ENCODE results near the gene GPRASP3. TPM values are rescaled to one million over a fixed set of nuclear protein-coding genes. Genes with fewer than 3 reads are reported as not detected.

The GPRASP3 gene
- total and polyA plus RNA-seq, 4 donors, result 0.87 to 12.9 (median 2.1) TPM

DNA sequence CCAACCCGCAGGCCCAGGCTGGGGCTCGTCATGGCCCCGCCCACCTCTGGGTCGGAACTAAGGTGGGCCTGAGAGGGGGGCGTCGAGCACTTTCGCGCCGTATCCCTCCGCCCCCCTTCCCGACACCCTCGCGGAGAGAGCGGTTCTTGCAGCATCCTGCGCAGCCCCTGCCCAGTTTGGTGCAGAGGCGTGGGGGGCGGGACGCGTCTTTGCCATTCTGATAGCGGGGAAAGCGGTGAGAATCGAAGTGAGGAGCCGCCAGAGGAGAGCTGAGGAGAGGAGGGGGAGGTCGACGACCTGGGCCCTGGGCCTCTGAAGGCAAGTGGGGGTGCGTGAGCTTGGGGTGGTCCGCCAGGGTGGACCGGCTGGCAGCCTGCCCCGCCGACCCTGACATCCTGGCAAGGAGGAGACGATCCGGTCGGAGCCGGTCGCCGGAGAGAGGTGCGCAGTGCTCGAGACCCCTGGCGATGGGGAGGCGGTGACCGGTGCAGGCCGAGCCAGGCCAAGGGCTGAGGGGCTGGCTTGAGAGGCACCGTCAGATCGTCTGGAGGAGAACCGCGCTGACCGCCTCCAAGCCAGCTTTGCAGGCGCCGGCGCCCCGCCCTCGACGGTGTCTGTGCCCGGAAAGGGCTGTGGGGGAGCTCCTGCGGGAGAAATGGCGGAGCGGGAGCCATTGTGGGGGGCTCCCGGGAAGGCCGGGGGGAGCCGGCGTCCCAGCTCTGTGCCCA lies 25.5 kb downstream of the GPRASP3 start:
- Histone ChIP-seq H3K4me3 (peak overlapping the region; percentile 47), H3K4me1 (ENCODE audit: control insufficient read depth in 5 of 5, insufficient read depth in 5 of 5, low read length in 5 of 5) (peaks cover 0 to 7% (median 0%) of the 10 kb centered on the region in 5 donors), H3K9me3 (ENCODE audit: control insufficient read depth in 4 of 4, insufficient read depth in 3 of 4, low read length in 3 of 4) (peaks cover 0 to 2% (median 0%) of the 10 kb centered on the region in 4 donors), H3K36me3 (ENCODE audit: control insufficient read depth in 4 of 4, insufficient read depth in 4 of 4, low read length in 4 of 4) (no peaks in the 10 kb centered on the region), H3K27ac (ENCODE audit: low read depth in 1 of 2, low read length in 1 of 2) (no peak overlapping the region), H3K9ac (ENCODE audit: insufficient read depth in 1 of 2, low read length in 2 of 2) (peak overlapping the region; percentile 42 to 78), H3K27me3 (ENCODE audit: control insufficient read depth in 3 of 3, insufficient read depth in 3 of 3, low read length in 2 of 3) (peaks cover 0 to 16% (median 4%) of the 10 kb centered on the region in 3 donors)
- ATAC-seq (ENCODE audit: insufficient read depth, low FRiP score), result no peak
- TF ChIP-seq, protein P1, sequence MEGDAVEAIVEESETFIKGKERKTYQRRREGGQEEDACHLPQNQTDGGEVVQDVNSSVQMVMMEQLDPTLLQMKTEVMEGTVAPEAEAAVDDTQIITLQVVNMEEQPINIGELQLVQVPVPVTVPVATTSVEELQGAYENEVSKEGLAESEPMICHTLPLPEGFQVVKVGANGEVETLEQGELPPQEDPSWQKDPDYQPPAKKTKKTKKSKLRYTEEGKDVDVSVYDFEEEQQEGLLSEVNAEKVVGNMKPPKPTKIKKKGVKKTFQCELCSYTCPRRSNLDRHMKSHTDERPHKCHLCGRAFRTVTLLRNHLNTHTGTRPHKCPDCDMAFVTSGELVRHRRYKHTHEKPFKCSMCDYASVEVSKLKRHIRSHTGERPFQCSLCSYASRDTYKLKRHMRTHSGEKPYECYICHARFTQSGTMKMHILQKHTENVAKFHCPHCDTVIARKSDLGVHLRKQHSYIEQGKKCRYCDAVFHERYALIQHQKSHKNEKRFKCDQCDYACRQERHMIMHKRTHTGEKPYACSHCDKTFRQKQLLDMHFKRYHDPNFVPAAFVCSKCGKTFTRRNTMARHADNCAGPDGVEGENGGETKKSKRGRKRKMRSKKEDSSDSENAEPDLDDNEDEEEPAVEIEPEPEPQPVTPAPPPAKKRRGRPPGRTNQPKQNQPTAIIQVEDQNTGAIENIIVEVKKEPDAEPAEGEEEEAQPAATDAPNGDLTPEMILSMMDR (IDR thresholded peaks at IDR 0.05; ENCODE audit: control extremely low read depth, extremely low read depth), result no peak
- DNase-seq, result peak; percentile 65 to 74 (median 71)
- 0 to 29% methylated on average over 27 to 61 of the region's 61 CpGs for WGBS, 2 donors

DNA sequence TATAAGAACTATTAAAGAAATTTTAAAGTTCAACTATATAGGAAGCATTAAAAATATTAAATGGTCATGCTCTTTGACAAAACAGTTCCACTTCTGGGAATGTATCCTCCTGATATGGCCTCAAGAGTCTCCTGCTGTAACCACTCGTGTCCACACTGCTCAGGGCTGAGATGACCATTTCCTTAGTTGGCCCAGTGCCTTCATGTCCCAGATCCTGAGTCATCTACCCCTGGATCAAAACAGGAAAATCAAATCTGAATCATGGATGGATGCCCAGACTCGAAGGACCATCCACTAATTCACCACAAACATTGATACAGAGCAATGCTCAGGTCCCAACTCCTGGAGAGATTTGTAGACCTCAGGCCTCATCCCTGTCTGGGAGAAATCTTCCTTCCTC lies 44.7 kb downstream of the GPRASP3 start:
- ATAC-seq (ENCODE audit: insufficient read depth, low FRiP score) (no peak), DNase-seq (peak in 1 of 3 donors; percentile 22)
- peaks cover 0 to 5% (median 0%) of the 10 kb centered on the region in 5 donors for H3K4me1 ChIP-seq (ENCODE audit: control insufficient read depth in 5 of 5, insufficient read depth in 5 of 5, low read length in 5 of 5)
- H3K9me3 ChIP-seq (ENCODE audit: control insufficient read depth in 4 of 4, insufficient read depth in 3 of 4, low read length in 3 of 4), result no peaks in the 10 kb centered on the region
- peaks cover 0 to 11% (median 0%) of the 10 kb centered on the region in 3 donors for H3K27me3 ChIP-seq (ENCODE audit: control insufficient read depth in 3 of 3, insufficient read depth in 3 of 3, low read length in 2 of 3)
- TF ChIP-seq, protein P1 (IDR thresholded peaks at IDR 0.05; ENCODE audit: control extremely low read depth, extremely low read depth), result no peak
- no peaks in the 10 kb centered on the region for H3K36me3 ChIP-seq (ENCODE audit: control insufficient read depth in 4 of 4, insufficient read depth in 4 of 4, low read length in 4 of 4)
- H3K4me3 ChIP-seq, result no peak overlapping the region
- 31 to 68% methylated on average over 2 of the region's 2 CpGs for WGBS, 2 donors
- H3K9ac ChIP-seq (ENCODE audit: insufficient read depth in 1 of 2, low read length in 2 of 2), result no peak overlapping the region
- no peak overlapping the region for H3K27ac ChIP-seq (ENCODE audit: low read depth in 1 of 2, low read length in 1 of 2)

DNA sequence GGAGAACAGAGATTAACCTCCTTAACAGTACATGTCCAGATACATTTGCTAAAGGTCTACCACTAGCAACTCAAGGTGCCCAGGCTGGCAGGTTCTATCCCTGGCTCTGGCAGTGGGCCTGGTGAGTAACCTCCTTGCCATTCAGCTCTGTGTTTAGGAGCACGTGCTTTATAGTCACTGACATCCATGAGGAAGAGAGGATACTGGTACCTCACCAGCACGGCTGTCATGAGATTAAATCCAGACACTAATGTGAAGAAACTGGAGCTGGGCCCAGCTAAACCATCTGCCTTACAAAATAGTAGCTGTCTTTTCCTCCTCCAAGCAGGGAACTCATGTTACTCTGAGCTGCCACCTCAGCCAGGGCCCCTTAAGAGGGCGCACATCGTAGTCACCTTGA lies 45.3 kb downstream of the GPRASP3 start:
- TF ChIP-seq, protein P1 (IDR thresholded peaks at IDR 0.05; ENCODE audit: control extremely low read depth, extremely low read depth), result no peak
- Histone ChIP-seq H3K4me1 (ENCODE audit: control insufficient read depth in 5 of 5, insufficient read depth in 5 of 5, low read length in 5 of 5) (peaks cover 0 to 7% (median 0%) of the 10 kb centered on the region in 5 donors), H3K9me3 (ENCODE audit: control insufficient read depth in 4 of 4, insufficient read depth in 3 of 4, low read length in 3 of 4) (no peaks in the 10 kb centered on the region), H3K27me3 (ENCODE audit: control insufficient read depth in 3 of 3, insufficient read depth in 3 of 3, low read length in 2 of 3) (peaks cover 0 to 10% (median 0%) of the 10 kb centered on the region in 3 donors), H3K36me3 (ENCODE audit: control insufficient read depth in 4 of 4, insufficient read depth in 4 of 4, low read length in 4 of 4) (no peaks in the 10 kb centered on the region), H3K9ac (ENCODE audit: insufficient read depth in 1 of 2, low read length in 2 of 2) (no peak overlapping the region), H3K4me3 (no peak overlapping the region), H3K27ac (ENCODE audit: low read depth in 1 of 2, low read length in 1 of 2) (no peak overlapping the region)
- no peak for ATAC-seq (ENCODE audit: insufficient read depth, low FRiP score)
- WGBS, 2 donors, result 65 to 91% methylated on average over 4 of the region's 4 CpGs
- DNase-seq, result no peak

Data from lung (tissue), 12 donors.